ENCODE measurements around the gene FRMPD3. TPM values are rescaled to one million over a fixed set of nuclear protein-coding genes. Genes with fewer than 3 reads are reported as not detected.

Gene FRMPD3
- polyA plus RNA-seq, 3 donors: 0.30 to 0.36 (median 0.35) TPM

DNA sequence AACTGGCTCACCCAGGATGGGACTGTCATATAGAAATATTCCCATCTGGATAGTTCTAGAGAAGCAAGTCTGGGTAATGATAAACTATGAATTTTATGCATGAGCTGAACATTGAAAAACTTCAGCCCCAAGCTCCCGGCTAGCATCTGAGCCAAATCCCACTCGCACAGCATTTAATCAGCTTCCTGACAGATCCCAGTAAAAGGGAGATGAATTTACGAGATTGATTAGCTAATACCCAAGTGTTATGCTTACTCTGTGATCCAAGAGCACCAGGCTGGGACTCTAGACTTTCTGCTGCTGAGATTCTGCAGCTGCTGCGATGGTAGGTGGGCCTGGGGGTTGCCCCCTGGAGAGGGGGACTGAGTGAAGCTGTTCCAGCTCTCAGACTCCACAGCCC lies 28.0 kb downstream of the FRMPD3 start:
- no peak for DNase-seq (ENCODE audit: low read depth in 3 of 3, low spot score in 2 of 3)

DNA sequence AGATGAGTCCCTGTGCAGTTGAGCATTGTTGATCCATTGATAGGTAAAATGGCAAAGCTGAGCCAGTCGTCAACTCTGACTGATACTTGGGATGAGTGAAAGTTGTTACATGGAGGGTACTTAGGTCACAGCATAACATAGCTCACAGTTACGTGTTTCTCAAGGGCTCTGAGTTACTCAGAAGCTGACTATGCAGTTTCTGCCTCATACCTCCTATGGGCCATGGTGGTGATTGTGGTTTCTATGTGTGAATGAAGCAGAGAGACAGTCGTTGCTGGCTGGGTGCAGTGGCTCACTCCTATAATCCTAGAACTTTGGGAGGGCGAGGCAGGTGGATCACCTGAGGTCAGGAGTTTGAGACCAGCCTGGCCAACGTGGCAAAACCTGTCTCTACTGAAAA lies 30.8 kb downstream of the FRMPD3 start:
- no peak for DNase-seq (ENCODE audit: low read depth in 3 of 3, low spot score in 2 of 3)

DNA sequence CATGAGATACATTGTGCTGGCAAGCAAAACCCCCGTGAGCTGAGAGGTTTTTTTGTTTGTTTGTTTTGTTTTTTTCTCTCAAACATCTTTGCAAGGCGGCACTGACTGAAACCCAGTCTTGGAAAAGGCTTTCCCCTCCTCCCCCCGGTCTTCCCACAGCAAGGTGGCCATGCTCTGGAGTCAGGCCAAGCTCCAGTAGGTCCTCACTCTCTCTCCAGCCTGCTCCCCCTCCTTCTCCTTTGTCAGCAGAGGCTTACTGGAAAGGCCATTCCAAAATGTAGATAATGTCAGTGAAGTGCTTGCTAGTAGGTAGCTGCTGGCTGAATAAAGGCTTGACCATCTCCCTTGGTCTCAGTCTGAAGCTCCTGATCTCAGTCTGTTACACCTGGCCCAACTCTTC lies 32.6 kb downstream of the FRMPD3 start:
- no peak for DNase-seq (ENCODE audit: low read depth in 3 of 3, low spot score in 2 of 3)

DNA sequence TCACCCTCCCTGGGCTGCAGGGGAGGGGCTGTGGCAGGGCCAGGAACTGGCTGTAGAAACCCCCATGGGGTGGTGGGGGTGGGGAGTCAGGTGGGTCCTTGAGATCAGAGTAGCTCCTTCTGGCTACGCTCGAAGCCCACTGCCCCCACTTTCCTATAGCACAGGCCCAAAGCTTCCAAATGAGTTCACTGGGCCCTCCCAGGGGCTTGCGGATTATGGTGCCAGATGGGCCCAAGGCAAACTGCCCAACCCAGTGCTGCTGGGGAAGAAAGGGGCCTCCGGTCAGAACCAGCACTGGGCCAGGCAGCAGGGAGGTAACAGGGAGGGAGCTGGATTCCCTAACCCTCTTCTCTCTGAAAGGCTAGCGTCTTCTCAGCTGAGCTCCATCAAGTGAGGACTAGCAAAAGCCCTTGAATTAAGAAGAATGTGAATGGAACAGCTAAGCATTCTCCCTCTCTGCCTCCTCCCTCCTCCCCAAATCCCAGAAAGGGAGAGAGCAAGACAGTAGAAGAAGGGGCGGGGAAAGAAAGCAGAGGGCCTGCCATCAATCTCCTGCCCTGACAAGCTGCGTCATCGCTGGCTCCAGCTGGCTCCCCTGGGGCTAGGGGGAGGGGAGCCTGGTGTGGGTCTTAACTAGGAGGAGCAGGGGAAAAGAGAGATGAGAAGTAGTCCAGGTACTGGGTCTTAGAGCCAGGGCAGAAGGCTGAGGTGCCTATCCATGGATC lies 34.7 kb downstream of the FRMPD3 start:
- peak; percentile 6 to 25 (median 16) for DNase-seq (ENCODE audit: low read depth in 3 of 3, low spot score in 2 of 3)

DNA sequence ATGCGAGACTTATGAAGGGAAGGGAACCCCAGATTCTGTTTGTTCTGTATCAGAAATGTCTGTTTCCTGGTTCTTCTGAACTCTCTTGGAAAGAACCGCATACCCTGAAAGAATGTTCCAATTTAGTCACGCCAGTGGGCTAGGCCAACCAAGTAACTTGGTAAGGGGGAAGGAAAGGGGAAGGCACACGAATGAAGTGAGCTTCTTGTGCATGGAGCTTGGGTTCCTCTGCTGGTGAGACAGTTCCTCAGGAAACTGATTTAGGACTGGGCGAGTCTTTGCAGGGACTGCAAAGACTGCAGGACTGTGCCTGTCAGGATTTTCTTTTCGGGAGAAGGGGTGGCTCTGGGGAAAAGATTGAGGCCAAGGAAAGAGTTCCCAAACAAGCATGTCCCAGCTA lies 35.6 kb downstream of the FRMPD3 start:
- no peak for DNase-seq (ENCODE audit: low read depth in 3 of 3, low spot score in 2 of 3)

DNA sequence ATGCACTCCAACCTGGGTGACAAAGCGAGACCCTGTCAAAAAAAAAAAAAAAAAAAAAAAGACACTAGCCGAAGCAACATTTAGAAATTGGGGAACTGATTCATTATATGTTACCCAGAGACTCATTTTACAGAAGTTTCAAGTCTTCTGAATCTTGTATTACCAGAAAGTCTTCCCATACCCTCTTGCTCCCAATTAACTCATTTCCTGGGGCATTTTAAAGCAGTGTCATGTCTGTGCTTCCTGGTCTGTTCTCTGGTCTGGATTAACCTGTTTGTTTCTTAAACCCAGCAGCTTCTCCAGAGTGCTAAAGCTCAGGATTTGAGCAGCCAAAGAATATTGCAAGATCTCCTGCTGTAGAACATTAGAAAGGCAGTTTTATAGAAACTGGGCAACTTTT lies 43.7 kb downstream of the FRMPD3 start:
- DNase-seq (ENCODE audit: low read depth in 3 of 3, low spot score in 2 of 3): no peak

DNA sequence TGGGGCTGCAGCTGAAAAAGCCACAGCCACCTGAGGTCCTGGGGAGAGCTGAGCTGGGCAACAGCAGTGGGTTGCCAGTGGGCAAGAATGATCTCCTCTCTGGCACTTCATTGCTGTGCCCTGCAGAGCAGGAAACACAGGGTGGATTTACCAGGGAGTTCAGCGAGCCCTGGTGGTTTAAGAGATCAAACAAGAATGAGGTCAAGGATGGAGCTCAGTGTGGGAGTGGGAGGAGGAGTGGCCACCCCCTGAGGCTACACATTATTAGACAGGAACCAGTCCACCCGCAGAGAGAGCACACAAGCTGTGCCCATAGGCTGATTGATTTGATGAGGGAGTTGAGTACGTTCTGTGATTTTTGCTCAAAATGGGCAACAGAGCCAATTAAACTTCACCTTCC lies 47.3 kb downstream of the FRMPD3 start:
- DNase-seq (ENCODE audit: low read depth in 3 of 3, low spot score in 2 of 3): no peak

Other genes starting within 250 kb of the FRMPD3 start
- gene NUP62CL, start 243.2 kb upstream of the FRMPD3 start, polyA plus RNA-seq (ENCODE audit: insufficient read length in 3 of 3): 10 to 100 TPM; 10.7 to 15.0 (median 13.5) TPM
- gene DNAAF6, start 243.0 kb upstream of the FRMPD3 start, polyA plus RNA-seq (ENCODE audit: insufficient read length in 3 of 3): under 1 TPM; 0.10 to 0.15 (median 0.10) TPM
- 10 to 100 TPM; 53.3 to 54.3 (median 54.2) TPM for gene PRPS1, start 178.9 kb downstream of the FRMPD3 start, polyA plus RNA-seq (ENCODE audit: insufficient read length in 3 of 3)